GM12875 (cell line): ENCODE results near the gene MFAP3.

Experiments used
- H3K4me3 ChIP-seq: one replicate; pipeline ENCODE4 v1.5.1; 2011; ENCODE audit warnings: low read depth, low read length, control low read depth
- CTCF ChIP-seq: IDR thresholded peaks from 2 replicates; pipeline ENCODE4 v1.5.1; 2011; ENCODE audit warnings: low read depth, mild to moderate bottlenecking, control low read depth, inconsistent platforms, low read length, moderate library complexity, borderline replicate concordance; ENCODE audit not compliant: insufficient read depth

MFAP3 gene

DNA sequence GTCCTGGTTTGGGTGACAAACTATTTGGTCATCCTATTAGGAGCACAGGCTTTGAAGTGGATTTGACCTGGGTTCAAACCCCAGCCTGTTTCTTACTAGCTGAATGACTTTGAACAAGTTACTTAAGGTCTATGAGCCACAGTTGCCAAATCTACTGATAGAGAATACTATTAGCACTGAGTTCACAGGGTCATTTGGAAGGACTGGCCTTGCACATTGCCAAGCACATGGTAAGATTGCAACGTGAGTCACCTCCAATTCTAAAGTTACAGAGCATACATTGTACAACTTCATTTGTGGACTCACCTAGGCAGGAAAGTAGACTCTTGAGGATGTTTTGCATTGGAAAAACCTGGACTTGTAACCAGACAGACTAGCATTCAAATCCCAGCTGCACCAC is 38.9 kb downstream of the MFAP3 start:
- H3K4me3 ChIP-seq = no peak overlapping the region
- no peak for TF ChIP-seq CTCF

DNA sequence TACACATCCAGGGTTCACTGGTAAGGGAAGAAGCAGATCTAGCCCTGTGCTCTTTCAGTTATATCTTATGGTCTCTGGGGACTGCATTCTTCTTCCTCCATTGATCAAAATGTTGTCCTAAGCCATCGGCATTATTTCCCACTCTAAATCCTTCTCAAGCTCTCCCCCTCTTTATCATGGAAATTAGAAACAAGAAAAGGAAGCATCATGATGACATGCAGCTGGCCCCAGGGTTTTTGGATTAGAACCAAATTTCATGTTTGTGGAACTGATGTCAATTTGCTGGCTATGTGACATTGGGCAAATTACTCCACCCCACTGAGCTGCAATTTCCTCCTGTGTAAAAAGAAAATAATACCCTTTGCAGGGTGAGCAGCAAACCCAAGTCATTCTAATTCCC is 39.5 kb downstream of the MFAP3 start:
- H3K4me3 ChIP-seq = no peak overlapping the region
- TF ChIP-seq CTCF = no peak

DNA sequence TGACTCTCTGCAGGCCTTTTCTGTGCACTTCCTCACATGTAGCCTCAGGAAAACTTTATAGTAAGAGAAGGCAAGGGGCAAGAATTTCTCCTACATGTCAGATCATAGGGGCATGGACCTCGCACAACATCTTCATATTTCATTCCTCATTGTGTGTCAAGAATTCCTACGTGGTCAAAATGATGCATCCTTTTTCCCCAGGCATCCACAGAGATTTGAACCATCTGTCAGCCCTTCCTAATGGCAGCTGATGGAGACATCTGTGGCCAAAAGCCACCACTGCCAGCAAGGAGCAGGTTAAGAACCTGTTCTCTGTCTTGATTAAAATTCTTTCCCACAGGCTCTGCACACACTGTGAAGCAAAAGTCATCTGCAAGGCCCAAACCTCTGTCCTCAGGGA is 42.5 kb downstream of the MFAP3 start:
- H3K4me3 ChIP-seq = no peak overlapping the region
- no peak for TF ChIP-seq CTCF

DNA sequence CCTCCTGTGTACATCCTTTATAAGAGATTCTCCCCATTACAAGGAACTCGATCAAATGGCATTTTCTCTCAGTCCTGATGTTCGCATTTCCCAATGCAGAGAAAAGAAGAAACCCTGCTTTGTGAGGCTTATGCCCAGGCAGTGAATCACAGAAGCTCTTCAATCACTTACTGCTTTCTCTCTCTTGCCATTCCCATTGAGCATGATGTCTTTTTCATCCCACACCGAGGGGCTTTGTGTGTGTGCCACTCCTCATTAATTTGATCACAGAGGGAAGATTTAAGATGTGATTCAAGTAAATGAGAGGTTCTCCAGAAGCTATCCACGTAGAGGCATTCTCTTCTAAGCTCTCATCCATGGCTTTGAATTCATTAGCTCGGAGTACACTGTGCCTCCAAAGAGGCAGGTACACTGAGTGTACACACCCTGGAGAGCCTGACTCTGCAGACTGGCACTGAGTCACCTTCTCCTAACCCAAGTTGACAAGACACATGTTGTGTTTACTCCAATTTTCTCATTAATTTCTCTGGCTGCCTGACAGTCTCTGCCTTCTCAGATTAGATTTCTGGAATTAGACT is 45.4 kb downstream of the MFAP3 start:
- H3K4me3 ChIP-seq = no peak overlapping the region
- no peak for TF ChIP-seq CTCF

- TF ChIP-seq CTCF = no peak
- H3K4me3 ChIP-seq = no peak overlapping the region
These were observed 47.4 kb downstream of the MFAP3 start for GRCh38 chr5:154086146-154086545.

GRCh38 chr5:154086641-154087040 is 47.9 kb downstream of the MFAP3 start:
- H3K4me3 ChIP-seq = no peak overlapping the region
- no peak for TF ChIP-seq CTCF

GRCh38 chr5:154087260-154087659 is 48.5 kb downstream of the MFAP3 start:
- H3K4me3 ChIP-seq = no peak overlapping the region
- no peak for TF ChIP-seq CTCF
